ENCODE results near the gene RPL22L1.

GRCh38 chr3:170862618-170863374 is 7.2 kb downstream of the RPL22L1 start:
- no peak for TF ChIP-seq POLR2A (IDR thresholded peaks at IDR 0.05)
- TF ChIP-seq, protein P1, sequence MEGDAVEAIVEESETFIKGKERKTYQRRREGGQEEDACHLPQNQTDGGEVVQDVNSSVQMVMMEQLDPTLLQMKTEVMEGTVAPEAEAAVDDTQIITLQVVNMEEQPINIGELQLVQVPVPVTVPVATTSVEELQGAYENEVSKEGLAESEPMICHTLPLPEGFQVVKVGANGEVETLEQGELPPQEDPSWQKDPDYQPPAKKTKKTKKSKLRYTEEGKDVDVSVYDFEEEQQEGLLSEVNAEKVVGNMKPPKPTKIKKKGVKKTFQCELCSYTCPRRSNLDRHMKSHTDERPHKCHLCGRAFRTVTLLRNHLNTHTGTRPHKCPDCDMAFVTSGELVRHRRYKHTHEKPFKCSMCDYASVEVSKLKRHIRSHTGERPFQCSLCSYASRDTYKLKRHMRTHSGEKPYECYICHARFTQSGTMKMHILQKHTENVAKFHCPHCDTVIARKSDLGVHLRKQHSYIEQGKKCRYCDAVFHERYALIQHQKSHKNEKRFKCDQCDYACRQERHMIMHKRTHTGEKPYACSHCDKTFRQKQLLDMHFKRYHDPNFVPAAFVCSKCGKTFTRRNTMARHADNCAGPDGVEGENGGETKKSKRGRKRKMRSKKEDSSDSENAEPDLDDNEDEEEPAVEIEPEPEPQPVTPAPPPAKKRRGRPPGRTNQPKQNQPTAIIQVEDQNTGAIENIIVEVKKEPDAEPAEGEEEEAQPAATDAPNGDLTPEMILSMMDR (IDR thresholded peaks at IDR 0.05), result no peak
